HepG2 (cell line): Measurements from ENCODE around the gene SV2A. TPM values are rescaled to one million over a fixed set of nuclear protein-coding genes. Genes with fewer than 3 reads are reported as not detected.

ENCODE experiments used
- ATAC-seq: fragments of 200-7000 bp; cut with Tn5 transposase; 3 replicates; pipeline ENCODE4 v1.9.1; 2020; ENCODE audit warnings: mild to moderate bottlenecking, moderate library complexity
- BruUV-seq: library from RNA; stranded (reverse); fragments of 400-500 nt; replicated peaks from 2 replicates; lab custom pipeline; 2021; lab: Mats Ljungman, UMichigan
- CTCF ChIA-PET: fragments of 300-600 bp; formaldehyde crosslinking; extraction: SDS; loops from one replicate; lab custom pipeline; 2021; ENCODE audit warnings: low total read pairs, inconsistent platforms, low intra/inter-chr PET ratio; lab: Yijun Ruan, JAX
- POLR2A ChIA-PET: fragments of 350-600 bp; sonication (Branson Sonifier 250); formaldehyde crosslinking; loops from one replicate; lab custom pipeline; 2020; ENCODE audit warnings: antibody characterized with exemption, inconsistent platforms; lab: Yijun Ruan, JAX
- DNase-seq: peaks from one replicate; pipeline ENCODE4 v3.0.0-alpha.2; 2015; ENCODE audit warnings: low spot score
- FAIRE-seq: peaks from 3 replicates; lab custom pipeline; 2011; peaks lifted over from hg19 to GRCh38; lab: Jason Lieb, UNC
- H2AFZ ChIP-seq: one replicate; pipeline ENCODE4 v1.6.1; 2011; ENCODE audit warnings: low read length, inconsistent platforms
- H3K27ac ChIP-seq: fragments of 300-600 bp; 3 replicates; pipeline ENCODE4 v1.8.0; 2011; ENCODE audit warnings: mixed run types, mild to moderate bottlenecking, mixed read lengths, low read length, inconsistent platforms; ENCODE audit not compliant: insufficient read depth; ENCODE audit errors: extremely low read length
- H3K27me3 ChIP-seq, 2 experiments: fragments of 200-600 bp in 1 of 2; 2 replicates in 1 of 2; 3 replicates in 1 of 2; pipeline versions ENCODE4 v1.6.0 to v1.8.0; 2011; ENCODE audit warnings: low read length in 2 of 2, mild to moderate bottlenecking in 2 of 2, moderate library complexity in 2 of 2, inconsistent platforms in 1 of 2; ENCODE audit not compliant: insufficient read depth in 2 of 2, control insufficient read depth in 1 of 2
- H3K36me3 ChIP-seq, 2 experiments: fragments of 200-600 bp in 1 of 2; replicated peaks in 1 of 2; 2 replicates in 1 of 2; 3 replicates in 1 of 2; pipeline versions ENCODE4 v1.5.1 to v1.8.0; 2011; ENCODE audit warnings: low read length in 2 of 2, inconsistent platforms in 1 of 2; ENCODE audit not compliant: insufficient read depth in 2 of 2, control insufficient read depth in 1 of 2
- H3K4me1 ChIP-seq: 2 replicates; pipeline ENCODE4 v1.5.1; 2012; ENCODE audit warnings: low read length, inconsistent platforms; ENCODE audit not compliant: insufficient read depth
- H3K4me2 ChIP-seq: 2 replicates; pipeline ENCODE4 v1.6.0; 2011; ENCODE audit warnings: low read depth, low read length, inconsistent platforms
- H3K4me3 ChIP-seq, 3 experiments: fragments of 200-600 bp in 1 of 3; sonication (generic), shearing (Covaris generic) in 1 of 3; replicated peaks in 1 of 3; 2 replicates each; pipeline ENCODE4 v1.5.1; 2011 to 2016; ENCODE audit warnings: low read length in 3 of 3, inconsistent platforms in 2 of 3, low read depth in 2 of 3, mild to moderate bottlenecking in 2 of 3, control low read depth in 1 of 3, mixed read lengths in 1 of 3; ENCODE audit not compliant: insufficient read depth in 1 of 3
- H3K79me2 ChIP-seq: one replicate; pipeline ENCODE4 v1.6.1; 2011; ENCODE audit warnings: low read length, inconsistent platforms; ENCODE audit not compliant: insufficient read depth
- H3K9ac ChIP-seq: 2 replicates; pipeline ENCODE4 v1.6.0; 2011; ENCODE audit warnings: mild to moderate bottlenecking, low read depth, low read length, inconsistent platforms; ENCODE audit not compliant: insufficient read depth
- H3K9me3 ChIP-seq: 2 replicates; pipeline ENCODE4 v1.5.1; 2012; ENCODE audit warnings: mild to moderate bottlenecking, low read length
- H4K20me1 ChIP-seq: 2 replicates; pipeline ENCODE4 v1.6.0; 2011; ENCODE audit warnings: inconsistent platforms, mild to moderate bottlenecking, low read length, moderate library complexity; ENCODE audit not compliant: insufficient read depth
- KLF13 ChIP-seq: sonication (generic); formaldehyde crosslinking; IDR thresholded peaks from 2 replicates; pipeline ENCODE4 v1.4.0; 2020; ENCODE audit warnings: mild to moderate bottlenecking, missing genetic modification reagents
- NFE2L2 ChIP-seq: fragments of 150-350 bp; IDR thresholded peaks from 2 replicates; pipeline ENCODE4 v1.6.1; 2014; ENCODE audit warnings: low read length
- NONO ChIP-seq, 2 experiments: fragments of 450-650 bp in 1 of 2; sonication (generic) in 1 of 2; formaldehyde crosslinking in 1 of 2; IDR thresholded peaks in 1 of 2; conservative IDR thresholded peaks in 1 of 2; 2 replicates each; pipeline versions ENCODE4 v1.6.1 to v1.8.0; 2017 to 2022; ENCODE audit warnings: mild to moderate bottlenecking in 1 of 2, missing genetic modification reagents in 1 of 2, moderate library complexity in 1 of 2
- ZNF564 ChIP-seq: sonication (generic); formaldehyde crosslinking; IDR thresholded peaks from 2 replicates; pipeline ENCODE4 v1.8.1; 2023; ENCODE audit warnings: mild to moderate bottlenecking, missing genetic modification reagents
- ZNF672 ChIP-seq: sonication (generic); formaldehyde crosslinking; IDR thresholded peaks from 2 replicates; pipeline ENCODE4 v1.8.1; 2022; ENCODE audit warnings: missing genetic modification reagents
- ZNF766 ChIP-seq: sonication (generic); formaldehyde crosslinking; IDR thresholded peaks from 2 replicates; pipeline ENCODE4 v1.5.0; 2020; ENCODE audit warnings: missing genetic modification reagents, borderline replicate concordance
- WGBS: methylation state at CpG from one replicate; pipeline ENCODE4 v1.1.6; 2017; ENCODE audit warnings: low lambda C conversion rate; 5-methylcytosine and 5-hydroxymethylcytosine counted together
- in situ Hi-C: cut with HindIII; loops from 2 replicates; pipeline ENCODE4 v1.10.0; 2017; ENCODE audit warnings: low pct_unique_long_range_greater_than_20kb; ENCODE audit not compliant: extremely low pct_ligation_motif_present
- intact Hi-C: fragments of 100-400 bp; cut with micrococcal nuclease; formaldehyde crosslinking; loops from one replicate; pipeline ENCODE4 v1.10.0; 2022; ENCODE audit not compliant: unreplicated experiment
- polyA plus RNA-seq, 8 experiments: library from polyadenylated mRNA; depleted of rRNA in 3 of 8; stranded (reverse) in 7 of 8; unstranded in 1 of 8; fragments of >200 nt; fragmentation: Illumina TruSeq in 4 of 8; extraction: Trizol in 4 of 8; gene quantifications; 2 replicates each; pipeline versions ENCODE4 v1.2.1 to v1.2.3, GENCODE V29; 2011 to 2016; ENCODE audit warnings: low read depth in 4 of 8, missing spikeins in 1 of 8, mixed read lengths in 1 of 8; ENCODE audit not compliant: insufficient read depth in 1 of 8
- total RNA-seq, 5 experiments: library from RNA; depleted of rRNA; stranded (reverse); fragments of >200 nt; fragmentation: Illumina TruSeq; extraction: Trizol; gene quantifications; 2 replicates each; pipeline ENCODE4 v1.2.3, GENCODE V29; 2016; ENCODE audit warnings: low read depth in 1 of 5
- TF ChIP-seq, protein P1 (sequence below): sonication (generic); formaldehyde crosslinking; IDR thresholded peaks from 2 replicates; pipeline ENCODE4 v1.4.0; 2020; ENCODE audit warnings: mild to moderate bottlenecking, missing genetic modification reagents

SV2A gene
- total and polyA plus RNA-seq, 2 of the 13 experiments (the other 11 are each of a cell fraction or from before 2014, with no cell fraction given) = 0.84 to 1.9 TPM

- Histone ChIP-seq H3K79me2 (no peaks in the 10 kb centered on the region), H3K27me3 (no peaks in the 10 kb centered on the region), H2AFZ (no peak overlapping the region), H3K4me2 (no peak overlapping the region), H3K36me3 (no peaks in the 10 kb centered on the region), H3K9me3 (no peaks in the 10 kb centered on the region), H3K9ac (no peak overlapping the region), H3K4me1 (peaks cover 12% of the 10 kb centered on the region; the same call in 1 of the 2 replicates), H3K4me3 (no peak overlapping the region), H4K20me1 (no peaks in the 10 kb centered on the region), H3K27ac (no peak overlapping the region)
- in situ Hi-C loops = no loop called here
- ChIA-PET POLR2A (interaction anchor here (1.0 kb wide), 1 partner anchor 17 kb away, joined by 5 read pairs; a partner anchor contains a TSS), CTCF (no interaction called here)
- intact Hi-C loops = no loop called here
- TF ChIP-seq KLF13 (CRISPR knock-in tag) (no peak), NFE2L2 (no peak), ZNF766 (CRISPR knock-in tag) (no peak), ZNF672 (no peak), ZNF564 (CRISPR knock-in tag) (no peak), NONO (IDR thresholded peaks at IDR 0.05) (no peak), NONO (CRISPR knock-in tag; conservative IDR thresholded peaks at IDR 0.05) (no peak)
- TF ChIP-seq, protein P1, sequence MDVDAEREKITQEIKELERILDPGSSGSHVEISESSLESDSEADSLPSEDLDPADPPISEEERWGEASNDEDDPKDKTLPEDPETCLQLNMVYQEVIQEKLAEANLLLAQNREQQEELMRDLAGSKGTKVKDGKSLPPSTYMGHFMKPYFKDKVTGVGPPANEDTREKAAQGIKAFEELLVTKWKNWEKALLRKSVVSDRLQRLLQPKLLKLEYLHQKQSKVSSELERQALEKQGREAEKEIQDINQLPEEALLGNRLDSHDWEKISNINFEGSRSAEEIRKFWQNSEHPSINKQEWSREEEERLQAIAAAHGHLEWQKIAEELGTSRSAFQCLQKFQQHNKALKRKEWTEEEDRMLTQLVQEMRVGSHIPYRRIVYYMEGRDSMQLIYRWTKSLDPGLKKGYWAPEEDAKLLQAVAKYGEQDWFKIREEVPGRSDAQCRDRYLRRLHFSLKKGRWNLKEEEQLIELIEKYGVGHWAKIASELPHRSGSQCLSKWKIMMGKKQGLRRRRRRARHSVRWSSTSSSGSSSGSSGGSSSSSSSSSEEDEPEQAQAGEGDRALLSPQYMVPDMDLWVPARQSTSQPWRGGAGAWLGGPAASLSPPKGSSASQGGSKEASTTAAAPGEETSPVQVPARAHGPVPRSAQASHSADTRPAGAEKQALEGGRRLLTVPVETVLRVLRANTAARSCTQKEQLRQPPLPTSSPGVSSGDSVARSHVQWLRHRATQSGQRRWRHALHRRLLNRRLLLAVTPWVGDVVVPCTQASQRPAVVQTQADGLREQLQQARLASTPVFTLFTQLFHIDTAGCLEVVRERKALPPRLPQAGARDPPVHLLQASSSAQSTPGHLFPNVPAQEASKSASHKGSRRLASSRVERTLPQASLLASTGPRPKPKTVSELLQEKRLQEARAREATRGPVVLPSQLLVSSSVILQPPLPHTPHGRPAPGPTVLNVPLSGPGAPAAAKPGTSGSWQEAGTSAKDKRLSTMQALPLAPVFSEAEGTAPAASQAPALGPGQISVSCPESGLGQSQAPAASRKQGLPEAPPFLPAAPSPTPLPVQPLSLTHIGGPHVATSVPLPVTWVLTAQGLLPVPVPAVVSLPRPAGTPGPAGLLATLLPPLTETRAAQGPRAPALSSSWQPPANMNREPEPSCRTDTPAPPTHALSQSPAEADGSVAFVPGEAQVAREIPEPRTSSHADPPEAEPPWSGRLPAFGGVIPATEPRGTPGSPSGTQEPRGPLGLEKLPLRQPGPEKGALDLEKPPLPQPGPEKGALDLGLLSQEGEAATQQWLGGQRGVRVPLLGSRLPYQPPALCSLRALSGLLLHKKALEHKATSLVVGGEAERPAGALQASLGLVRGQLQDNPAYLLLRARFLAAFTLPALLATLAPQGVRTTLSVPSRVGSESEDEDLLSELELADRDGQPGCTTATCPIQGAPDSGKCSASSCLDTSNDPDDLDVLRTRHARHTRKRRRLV = no peak
- no peak for ATAC-seq
- no peak for DNase-seq
- WGBS = 84% methylated on average over 3 of the region's 5 CpGs
- BruUV-seq = no TSS peak
- no peak for FAIRE-seq
Measured at GRCh38 chr1:149903836-149904491, 13.7 kb downstream of the SV2A start.
